ENCODE measurements around the gene PATZ1. TPM values are rescaled to one million over a fixed set of nuclear protein-coding genes. Genes with fewer than 3 reads are reported as not detected.

Gene PATZ1
- total RNA-seq, 1 donor from 2014 or later, result 24.0 TPM

- H3K36me3 Mint-ChIP-seq (ENCODE audit: low read depth, unreplicated experiment), result peaks cover 31% of the 10 kb centered on the region
- no peak overlapping the region for H3K27ac ChIP-seq (ENCODE audit: low read depth, low read length)
- H3K27me3 ChIP-seq (ENCODE audit: insufficient read depth, low read length), result no peaks in the 10 kb centered on the region
- no peak overlapping the region for H3K9ac ChIP-seq (ENCODE audit: low read length)
- H3K27me3 Mint-ChIP-seq (ENCODE audit: low read depth, unreplicated experiment), result no peaks in the 10 kb centered on the region
- TF ChIP-seq EZH2 (IDR thresholded peaks at IDR 0.05; ENCODE audit: insufficient read depth, low read length), result no peak
- no peak for TF ChIP-seq CTCF (IDR thresholded peaks at IDR 0.05; ENCODE audit: insufficient read depth, low read depth, low read length)
- no peak overlapping the region for H3K4me3 ChIP-seq (ENCODE audit: insufficient read depth, low read depth, low read length)
- FAIRE-seq (no peak), DNase-seq (ENCODE audit: low read depth) (no peak)
- no peaks in the 10 kb centered on the region for H3K9me3 Mint-ChIP-seq (ENCODE audit: unreplicated experiment)
- no peak overlapping the region for H3K4me2 ChIP-seq (ENCODE audit: low read length)
- H4K20me1 ChIP-seq (ENCODE audit: insufficient read depth, low read length), result peaks cover 26% of the 10 kb centered on the region
- no peaks in the 10 kb centered on the region for H3K4me1 Mint-ChIP-seq (ENCODE audit: low read depth, unreplicated experiment)
- H3K79me2 ChIP-seq (ENCODE audit: insufficient read depth, low read length), result no peaks in the 10 kb centered on the region
- no peaks in the 10 kb centered on the region for H3K9me3 ChIP-seq (ENCODE audit: insufficient read depth, low read depth, low read length)
- H2AFZ ChIP-seq (ENCODE audit: low read depth, low read length), result no peak overlapping the region
- no peaks in the 10 kb centered on the region for H3K4me1 ChIP-seq (ENCODE audit: insufficient read depth, low read length)
- no peak overlapping the region for H3K4me3 Mint-ChIP-seq (ENCODE audit: unreplicated experiment)
- H3K36me3 ChIP-seq (ENCODE audit: insufficient read depth, low read length), result peaks cover 22% of the 10 kb centered on the region
- no peak overlapping the region for H3K27ac Mint-ChIP-seq (ENCODE audit: unreplicated experiment)
Observed at GRCh38 chr22:31279327-31279669, 66.8 kb downstream of the PATZ1 start.

GRCh38 chr22:31278626-31279326 lies 67.4 kb downstream of the PATZ1 start:
- Histone ChIP-seq H3K36me3 (ENCODE audit: insufficient read depth, low read length) (peaks cover 25% of the 10 kb centered on the region), H3K79me2 (ENCODE audit: insufficient read depth, low read length) (no peaks in the 10 kb centered on the region)
- peaks cover 34% of the 10 kb centered on the region for H3K36me3 Mint-ChIP-seq (ENCODE audit: low read depth, unreplicated experiment)

More at GRCh38 chr22:31278626-31279326, 67.4 kb downstream of the PATZ1 start:
- DNase-seq (ENCODE audit: low read depth), result no peak
- Histone ChIP-seq H3K27ac (ENCODE audit: low read depth, low read length) (no peak overlapping the region), H3K27me3 (ENCODE audit: insufficient read depth, low read length) (no peaks in the 10 kb centered on the region), H3K9ac (ENCODE audit: low read length) (no peak overlapping the region), H2AFZ (ENCODE audit: low read depth, low read length) (no peak overlapping the region), H3K4me3 (ENCODE audit: insufficient read depth, low read depth, low read length) (no peak overlapping the region), H4K20me1 (ENCODE audit: insufficient read depth, low read length) (peaks cover 26% of the 10 kb centered on the region), H3K4me1 (ENCODE audit: insufficient read depth, low read length) (no peaks in the 10 kb centered on the region), H3K4me2 (ENCODE audit: low read length) (no peak overlapping the region), H3K9me3 (ENCODE audit: insufficient read depth, low read depth, low read length) (no peaks in the 10 kb centered on the region)
- Mint-ChIP-seq H3K27me3 (ENCODE audit: low read depth, unreplicated experiment) (no peaks in the 10 kb centered on the region), H3K4me3 (ENCODE audit: unreplicated experiment) (no peak overlapping the region), H3K4me1 (ENCODE audit: low read depth, unreplicated experiment) (no peaks in the 10 kb centered on the region), H3K9me3 (ENCODE audit: unreplicated experiment) (no peaks in the 10 kb centered on the region), H3K27ac (ENCODE audit: unreplicated experiment) (no peak overlapping the region)
- TF ChIP-seq CTCF (IDR thresholded peaks at IDR 0.05; ENCODE audit: insufficient read depth, low read depth, low read length), result no peak
- TF ChIP-seq EZH2 (IDR thresholded peaks at IDR 0.05; ENCODE audit: insufficient read depth, low read length), result no peak
- no peak for FAIRE-seq
